Transverse colon (tissue), 4 donors: Measurements from ENCODE around the gene ABLIM2. TPM values are rescaled to one million over a fixed set of nuclear protein-coding genes. Genes with fewer than 3 reads are reported as not detected.

Experiments used
- DNase-seq: peaks from one replicate; pipeline ENCODE4 v3.0.0-alpha.2; 2019
- H3K27ac ChIP-seq, 4 donors: fragments of 200-600 bp; sonication (generic); 2 replicates each; pipeline ENCODE4 v1.5.1; 2016 to 2018; ENCODE audit warnings: inconsistent platforms in 4 of 4
- H3K27me3 ChIP-seq: fragments of 200-600 bp; sonication (generic); 2 replicates; pipeline ENCODE4 v1.5.1; 2017; ENCODE audit warnings: inconsistent platforms
- H3K36me3 ChIP-seq, 4 donors: fragments of 200-600 bp; sonication (generic); 2 replicates each; pipeline ENCODE4 v1.5.1; 2017 to 2019; ENCODE audit warnings: inconsistent platforms in 4 of 4
- H3K4me1 ChIP-seq, 4 donors: fragments of 200-600 bp; sonication (generic); 2 replicates each; pipeline ENCODE4 v1.5.1; 2017 to 2020; ENCODE audit warnings: inconsistent platforms in 4 of 4
- H3K4me3 ChIP-seq, 4 donors: fragments of 200-600 bp; sonication (generic); 1 replicate in 1 of 4; 2 replicates in 3 of 4; pipeline versions ENCODE4 v1.5.1 to v1.6.1; 2017 to 2019; ENCODE audit warnings: inconsistent platforms in 4 of 4
- H3K9me3 ChIP-seq, 2 donors: fragments of 200-600 bp; sonication (generic); 2 replicates each; pipeline ENCODE4 v1.5.1; 2017 to 2019; ENCODE audit warnings: inconsistent platforms in 2 of 2
- EP300 ChIP-seq: sonication (generic); formaldehyde crosslinking; IDR thresholded peaks from one replicate; pipeline ENCODE4 v1.6.1; 2017; ENCODE audit warnings: antibody characterized with exemption, low read depth
- POLR2A ChIP-seq: fragments of 450-650 bp; IDR thresholded peaks from one replicate; pipeline ENCODE4 v1.6.1; 2016; ENCODE audit warnings: antibody characterized with exemption, mild to moderate bottlenecking, moderate library complexity
- POLR2AphosphoS5 ChIP-seq, 3 donors: sonication (generic); formaldehyde crosslinking; IDR thresholded peaks; one replicate each; pipeline ENCODE4 v1.6.1; 2016; ENCODE audit warnings: antibody characterized with exemption in 3 of 3
- WGBS, 2 donors: methylation state at CpG; one replicate each; pipeline ENCODE4 v1.1.5; 2018; ENCODE audit warnings: low coverage in 1 of 2; 5-methylcytosine and 5-hydroxymethylcytosine counted together
- in situ Hi-C, 4 donors: fragments of 200-750 bp; cut with MboI; loops; one replicate each; pipeline versions ENCODE4 v1.15.0 to v1.15.1; 2017; ENCODE audit warnings: low sequenced_read_pairs in 3 of 4, low pct_ligation_motif_present in 1 of 4, low pct_unique_long_range_greater_than_20kb in 1 of 4
- intact Hi-C: fragments of 100-400 bp; cut with DNase I; formaldehyde crosslinking; loops from one replicate; pipeline ENCODE4 v1.15.1; 2023; ENCODE audit warnings: low total_unique reads
- total RNA-seq, 4 donors: library from RNA; depleted of rRNA; stranded (reverse); fragments of >200 nt; gene quantifications; one replicate each; pipeline ENCODE4 v1.1.0, GENCODE V29; 2016
- TF ChIP-seq, protein P1 (sequence below), 5 experiments: fragments of 200-600 bp in 3 of 5; fragments of 450-650 bp in 2 of 5; sonication (generic) in 3 of 5; IDR thresholded peaks; 1 replicate in 2 of 5; 2 replicates in 3 of 5; pipeline ENCODE4 v1.5.1; 2016 to 2017; ENCODE audit warnings: antibody characterized with exemption in 5 of 5, inconsistent platforms in 3 of 5, mild to moderate bottlenecking in 2 of 5, moderate library complexity in 1 of 5

The ABLIM2 gene
- total RNA-seq, 4 donors from 2014 or later = 3.2 to 58.4 (median 14.2) TPM

DNA sequence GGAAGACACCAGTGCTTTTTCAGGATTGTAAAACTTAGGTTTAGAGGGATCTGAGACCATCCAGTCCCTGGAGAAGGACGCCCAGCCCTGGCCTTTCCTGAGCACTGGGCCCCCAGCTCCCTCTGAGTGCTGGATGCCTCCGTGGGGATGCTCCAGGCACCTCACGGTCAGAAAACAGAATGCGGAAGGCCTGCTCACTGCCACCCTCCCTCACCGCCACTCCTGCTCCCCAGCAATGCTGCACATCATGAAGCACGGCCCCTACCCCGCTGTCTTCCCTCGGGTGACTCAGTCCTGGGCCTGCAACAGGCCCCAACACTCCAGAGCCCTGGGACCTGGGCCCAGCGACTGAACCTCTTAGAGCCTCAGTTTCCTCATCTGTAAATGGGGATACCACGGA lies 26.2 kb downstream of the ABLIM2 start:
- Histone ChIP-seq H3K4me3 (no peak overlapping the region), H3K36me3 (no peaks in the 10 kb centered on the region), H3K27me3 (no peaks in the 10 kb centered on the region), H3K4me1 (no peaks in the 10 kb centered on the region), H3K27ac (no peak overlapping the region), H3K9me3 (no peaks in the 10 kb centered on the region)
- TF ChIP-seq EP300 (no peak), POLR2A (no peak), POLR2AphosphoS5 (IDR thresholded peaks at IDR 0.05) (no peak)
- TF ChIP-seq, protein P1, sequence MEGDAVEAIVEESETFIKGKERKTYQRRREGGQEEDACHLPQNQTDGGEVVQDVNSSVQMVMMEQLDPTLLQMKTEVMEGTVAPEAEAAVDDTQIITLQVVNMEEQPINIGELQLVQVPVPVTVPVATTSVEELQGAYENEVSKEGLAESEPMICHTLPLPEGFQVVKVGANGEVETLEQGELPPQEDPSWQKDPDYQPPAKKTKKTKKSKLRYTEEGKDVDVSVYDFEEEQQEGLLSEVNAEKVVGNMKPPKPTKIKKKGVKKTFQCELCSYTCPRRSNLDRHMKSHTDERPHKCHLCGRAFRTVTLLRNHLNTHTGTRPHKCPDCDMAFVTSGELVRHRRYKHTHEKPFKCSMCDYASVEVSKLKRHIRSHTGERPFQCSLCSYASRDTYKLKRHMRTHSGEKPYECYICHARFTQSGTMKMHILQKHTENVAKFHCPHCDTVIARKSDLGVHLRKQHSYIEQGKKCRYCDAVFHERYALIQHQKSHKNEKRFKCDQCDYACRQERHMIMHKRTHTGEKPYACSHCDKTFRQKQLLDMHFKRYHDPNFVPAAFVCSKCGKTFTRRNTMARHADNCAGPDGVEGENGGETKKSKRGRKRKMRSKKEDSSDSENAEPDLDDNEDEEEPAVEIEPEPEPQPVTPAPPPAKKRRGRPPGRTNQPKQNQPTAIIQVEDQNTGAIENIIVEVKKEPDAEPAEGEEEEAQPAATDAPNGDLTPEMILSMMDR (IDR thresholded peaks at IDR 0.05) = no peak
- no peak for DNase-seq
- 87% methylated on average over 10 of the region's 10 CpGs; no CpG with 5 or more reads in 1 of the 2 donors for WGBS, 2 donors
- intact Hi-C loops (no loop called here), in situ Hi-C loops (no loop called here)

DNA sequence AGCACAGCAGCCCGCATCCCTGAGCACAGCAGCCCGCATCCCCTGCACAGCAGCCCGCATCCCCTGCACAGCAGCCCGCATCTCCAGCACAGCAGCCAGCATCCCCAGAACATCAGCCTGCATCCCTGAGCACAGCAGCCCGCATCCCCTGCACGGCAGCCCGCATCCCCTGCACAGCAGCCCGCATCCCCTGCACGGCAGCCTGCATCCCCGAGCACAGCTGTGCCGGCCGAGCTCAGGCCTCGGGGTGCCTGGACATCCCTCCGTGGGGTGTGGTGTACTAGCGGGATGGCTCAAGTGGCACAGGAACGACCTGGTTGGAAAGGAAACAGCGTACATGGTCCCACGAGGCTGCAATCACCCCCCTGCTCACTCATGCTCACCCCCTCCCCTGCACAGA lies 26.8 kb downstream of the ABLIM2 start:
- Histone ChIP-seq H3K27ac (no peak overlapping the region), H3K4me3 (no peak overlapping the region), H3K4me1 (no peaks in the 10 kb centered on the region), H3K36me3 (no peaks in the 10 kb centered on the region), H3K9me3 (no peaks in the 10 kb centered on the region), H3K27me3 (no peaks in the 10 kb centered on the region)
- in situ Hi-C loops (no loop called here), intact Hi-C loops (no loop called here)
- TF ChIP-seq, protein P1 (IDR thresholded peaks at IDR 0.05) = no peak
- TF ChIP-seq POLR2AphosphoS5 (IDR thresholded peaks at IDR 0.05) = no peak
- TF ChIP-seq EP300 = no peak
- no peak for TF ChIP-seq POLR2A
- DNase-seq = no peak
- 81% methylated on average over 14 of the region's 18 CpGs; no CpG with 5 or more reads in 1 of the 2 donors for WGBS, 2 donors

DNA sequence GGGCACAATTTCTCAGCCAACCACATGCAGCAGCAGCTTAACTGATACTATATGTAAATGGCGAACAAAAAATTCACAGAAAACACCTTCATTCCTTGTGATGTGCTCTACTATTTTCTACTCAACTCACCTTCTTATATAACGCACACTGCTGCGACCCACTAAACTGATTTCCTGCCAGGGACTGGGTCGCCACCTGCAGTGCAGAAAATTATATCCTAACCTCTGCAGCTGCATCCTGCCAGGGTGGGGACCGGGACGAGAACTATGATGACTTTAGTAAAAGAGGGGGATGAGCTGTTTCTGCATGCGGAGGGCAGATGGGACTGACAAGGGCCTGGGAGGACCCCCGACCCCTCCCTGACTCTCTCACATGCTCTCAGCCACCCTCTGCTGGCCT lies 27.4 kb downstream of the ABLIM2 start:
- in situ Hi-C loops (no loop called here), intact Hi-C loops (no loop called here)
- Histone ChIP-seq H3K36me3 (no peaks in the 10 kb centered on the region), H3K27ac (no peak overlapping the region), H3K9me3 (no peaks in the 10 kb centered on the region), H3K4me3 (no peak overlapping the region), H3K4me1 (no peaks in the 10 kb centered on the region), H3K27me3 (no peaks in the 10 kb centered on the region)
- WGBS, 2 donors = 53 to 67% methylated on average over 6 to 8 of the region's 8 CpGs
- TF ChIP-seq POLR2A (no peak), EP300 (no peak), POLR2AphosphoS5 (IDR thresholded peaks at IDR 0.05) (no peak)
- TF ChIP-seq, protein P1 (IDR thresholded peaks at IDR 0.05) = no peak
- no peak for DNase-seq

DNA sequence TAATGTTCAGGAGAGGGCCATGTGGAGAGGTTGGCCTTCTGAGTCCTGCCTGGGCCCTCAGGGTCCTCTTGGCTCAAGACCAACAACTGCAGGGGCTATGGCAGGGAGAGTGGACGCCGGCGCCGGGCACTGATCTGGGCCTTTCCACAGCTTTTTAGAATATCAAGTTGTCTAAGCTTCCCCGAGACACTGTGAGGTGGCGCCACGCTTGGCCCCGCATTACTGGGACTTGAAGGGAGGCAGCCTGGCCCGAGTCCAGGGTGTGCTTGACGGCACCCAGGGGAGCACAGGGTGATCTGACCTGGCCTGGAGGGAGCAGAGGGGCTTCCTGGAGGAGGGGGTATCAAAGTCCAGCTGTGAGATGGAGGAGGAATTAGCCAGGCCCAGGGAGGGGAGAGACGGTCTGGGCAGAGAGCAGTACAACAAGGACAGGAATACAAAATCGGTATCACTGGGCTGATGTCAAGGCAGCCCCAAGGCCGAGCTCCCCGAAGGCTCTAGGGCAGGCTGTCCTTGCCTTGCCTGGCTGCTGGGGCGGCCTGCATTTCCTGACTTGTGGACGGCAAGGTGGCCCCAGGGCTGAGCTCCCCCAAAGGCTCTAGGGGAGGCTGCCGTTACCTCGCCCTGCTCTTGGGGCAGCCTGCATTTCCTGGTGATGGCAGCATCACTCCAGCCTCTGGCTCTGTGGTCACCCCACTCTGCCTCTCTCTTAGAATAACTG lies 28.1 kb downstream of the ABLIM2 start:
- TF ChIP-seq EP300 (no peak), POLR2A (no peak), POLR2AphosphoS5 (IDR thresholded peaks at IDR 0.05) (no peak)
- TF ChIP-seq, protein P1 (IDR thresholded peaks at IDR 0.05) = no peak
- no peak overlapping the region for H3K4me3 ChIP-seq
- no peaks in the 10 kb centered on the region for H3K4me1 ChIP-seq
- WGBS, 2 donors = 88% methylated on average over 18 of the region's 18 CpGs; no CpG with 5 or more reads in 1 of the 2 donors
- intact Hi-C loops = no loop called here
- H3K36me3 ChIP-seq = no peaks in the 10 kb centered on the region
- no peak overlapping the region for H3K27ac ChIP-seq
- in situ Hi-C loops = no loop called here
- no peak for DNase-seq
- H3K27me3 ChIP-seq = no peaks in the 10 kb centered on the region
- H3K9me3 ChIP-seq = no peaks in the 10 kb centered on the region
